ENCODE measurements around the gene DDX10.
"Not testable (repeated sequence)": the region's sequence is repeated elsewhere in the genome, so short reads cannot be mapped to it uniquely, and the experiment has no call there.

Gene DDX10

DNA sequence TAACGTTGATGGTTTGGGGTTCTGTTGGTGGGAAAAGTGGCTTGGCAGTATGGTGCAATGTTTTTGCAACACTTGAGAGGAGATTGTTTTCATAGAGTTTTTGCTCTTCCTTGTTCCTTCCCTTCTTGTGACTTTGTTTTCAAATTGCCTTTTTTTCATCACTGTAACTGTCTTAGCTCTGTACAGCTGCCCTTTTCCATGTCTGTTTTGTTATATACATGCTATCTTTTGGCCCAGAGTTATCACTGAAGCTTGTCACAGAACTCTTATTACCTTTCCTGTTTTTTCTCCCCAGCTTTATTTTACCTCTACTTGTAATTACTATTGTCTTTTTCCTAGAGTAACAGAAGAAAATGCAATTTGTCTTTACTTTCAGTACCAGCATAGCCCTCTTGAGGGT, 154.1 kb downstream of the DDX10 start:
- TF ChIP-seq GABPA (IDR thresholded peaks at IDR 0.05; ENCODE audit: low read depth) (no peak), SPI1 (IDR thresholded peaks at IDR 0.05; ENCODE audit: borderline replicate concordance, low read depth) (no peak)
- H3K4me3 ChIP-seq (replicated peaks; ENCODE audit: insufficient read depth, low read length), result no peak overlapping the region
- H3K27ac ChIP-seq (replicated peaks), result peak overlapping the region; percentile 55
- peak; percentile 17 to 41 for DNase-seq (ENCODE audit: low read depth in 1 of 2, low spot score in 1 of 2)
- H3K27me3 ChIP-seq (ENCODE audit: insufficient read depth, poor library complexity, severe bottlenecking), result no peaks in the 10 kb centered on the region

DNA sequence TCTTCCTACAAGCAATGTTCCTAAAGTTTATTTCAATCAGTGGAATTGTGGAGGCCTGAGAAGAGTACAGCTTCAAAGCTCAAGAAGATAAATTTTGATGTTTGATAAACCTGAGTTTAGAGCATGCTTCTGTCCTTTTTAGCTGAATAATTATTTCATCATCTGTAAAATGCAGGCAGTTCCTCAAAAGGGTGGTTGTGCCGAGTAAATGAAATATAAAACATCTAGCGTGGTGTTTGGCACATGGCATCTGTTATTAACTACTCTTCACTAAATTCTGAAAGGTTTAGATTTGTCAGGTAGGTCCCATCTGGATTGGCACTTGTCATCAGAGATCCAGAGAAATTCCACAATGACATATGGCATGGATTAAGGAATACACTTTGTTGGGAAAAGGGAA, 155.1 kb downstream of the DDX10 start:
- peak; percentile 95 for TF ChIP-seq SPI1 (IDR thresholded peaks at IDR 0.05; ENCODE audit: borderline replicate concordance, low read depth)
- TF ChIP-seq, protein P1, sequence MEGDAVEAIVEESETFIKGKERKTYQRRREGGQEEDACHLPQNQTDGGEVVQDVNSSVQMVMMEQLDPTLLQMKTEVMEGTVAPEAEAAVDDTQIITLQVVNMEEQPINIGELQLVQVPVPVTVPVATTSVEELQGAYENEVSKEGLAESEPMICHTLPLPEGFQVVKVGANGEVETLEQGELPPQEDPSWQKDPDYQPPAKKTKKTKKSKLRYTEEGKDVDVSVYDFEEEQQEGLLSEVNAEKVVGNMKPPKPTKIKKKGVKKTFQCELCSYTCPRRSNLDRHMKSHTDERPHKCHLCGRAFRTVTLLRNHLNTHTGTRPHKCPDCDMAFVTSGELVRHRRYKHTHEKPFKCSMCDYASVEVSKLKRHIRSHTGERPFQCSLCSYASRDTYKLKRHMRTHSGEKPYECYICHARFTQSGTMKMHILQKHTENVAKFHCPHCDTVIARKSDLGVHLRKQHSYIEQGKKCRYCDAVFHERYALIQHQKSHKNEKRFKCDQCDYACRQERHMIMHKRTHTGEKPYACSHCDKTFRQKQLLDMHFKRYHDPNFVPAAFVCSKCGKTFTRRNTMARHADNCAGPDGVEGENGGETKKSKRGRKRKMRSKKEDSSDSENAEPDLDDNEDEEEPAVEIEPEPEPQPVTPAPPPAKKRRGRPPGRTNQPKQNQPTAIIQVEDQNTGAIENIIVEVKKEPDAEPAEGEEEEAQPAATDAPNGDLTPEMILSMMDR (IDR thresholded peaks at IDR 0.05; ENCODE audit: insufficient read depth, low read length), result no peak

DNA sequence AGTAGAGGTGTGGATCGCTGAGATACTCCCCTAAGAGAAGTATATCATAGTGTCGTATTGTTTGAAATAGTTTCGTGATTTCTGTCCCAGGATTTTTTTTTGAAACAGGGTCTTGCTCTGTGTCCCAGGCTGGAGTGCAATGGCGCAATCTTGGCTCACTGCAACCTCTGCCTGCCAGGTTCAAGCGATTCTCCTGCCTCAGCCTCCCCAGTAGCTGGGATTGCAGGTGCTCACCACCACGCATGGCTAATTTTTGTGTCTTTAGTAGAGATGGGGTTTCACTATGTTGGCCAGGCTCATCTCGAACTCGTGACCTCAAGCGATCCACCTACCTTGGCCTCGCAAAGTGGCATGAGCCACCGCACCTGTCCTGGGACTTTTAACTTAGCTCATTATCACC, 159.1 kb downstream of the DDX10 start:
- H3K27me3 ChIP-seq (ENCODE audit: insufficient read depth, poor library complexity, severe bottlenecking); DNase-seq (ENCODE audit: low read depth in 1 of 2, low spot score in 1 of 2); H3K4me3 ChIP-seq (replicated peaks; ENCODE audit: insufficient read depth, low read length); H3K27ac ChIP-seq (replicated peaks): not testable (repeated sequence)

More for the DNA sequence above, 155.1 kb downstream of the DDX10 start:
- H3K27ac ChIP-seq (replicated peaks), result peak overlapping the region; percentile 55
- no peak overlapping the region for H3K4me3 ChIP-seq (replicated peaks; ENCODE audit: insufficient read depth, low read length)
- peak in 1 of 2 experiments; percentile 14 for DNase-seq (ENCODE audit: low read depth in 1 of 2, low spot score in 1 of 2)
- H3K27me3 ChIP-seq (ENCODE audit: insufficient read depth, poor library complexity, severe bottlenecking), result no peaks in the 10 kb centered on the region

DNA sequence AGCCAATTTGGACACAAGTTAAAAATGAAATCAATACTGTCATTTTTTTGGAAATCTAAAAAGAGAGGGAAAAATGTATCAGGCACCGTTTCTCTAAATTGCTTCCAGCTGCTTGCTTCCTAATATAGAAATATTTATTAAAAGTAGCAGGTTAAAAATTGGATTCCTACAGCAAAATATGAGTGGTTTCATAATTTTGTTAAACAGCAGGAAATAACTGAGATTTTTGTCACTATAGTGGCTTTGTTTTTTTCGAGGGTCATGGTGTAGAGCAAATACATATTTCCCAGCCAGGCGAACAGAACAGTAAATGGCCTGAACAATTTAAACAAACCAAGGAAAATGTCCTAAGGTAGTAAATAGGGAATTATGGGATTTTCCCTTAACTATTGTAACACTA, 159.7 kb downstream of the DDX10 start:
- Histone ChIP-seq H3K4me3 (replicated peaks; ENCODE audit: insufficient read depth, low read length) (no peak overlapping the region), H3K27me3 (ENCODE audit: insufficient read depth, poor library complexity, severe bottlenecking) (no peaks in the 10 kb centered on the region), H3K27ac (replicated peaks) (no peak overlapping the region)
- TF ChIP-seq GABPA (IDR thresholded peaks at IDR 0.05; ENCODE audit: low read depth) (no peak), SPI1 (IDR thresholded peaks at IDR 0.05; ENCODE audit: borderline replicate concordance, low read depth) (no peak), POLR2AphosphoS5 (IDR thresholded peaks at IDR 0.05; ENCODE audit: low read depth) (no peak)
- TF ChIP-seq, protein P2, sequence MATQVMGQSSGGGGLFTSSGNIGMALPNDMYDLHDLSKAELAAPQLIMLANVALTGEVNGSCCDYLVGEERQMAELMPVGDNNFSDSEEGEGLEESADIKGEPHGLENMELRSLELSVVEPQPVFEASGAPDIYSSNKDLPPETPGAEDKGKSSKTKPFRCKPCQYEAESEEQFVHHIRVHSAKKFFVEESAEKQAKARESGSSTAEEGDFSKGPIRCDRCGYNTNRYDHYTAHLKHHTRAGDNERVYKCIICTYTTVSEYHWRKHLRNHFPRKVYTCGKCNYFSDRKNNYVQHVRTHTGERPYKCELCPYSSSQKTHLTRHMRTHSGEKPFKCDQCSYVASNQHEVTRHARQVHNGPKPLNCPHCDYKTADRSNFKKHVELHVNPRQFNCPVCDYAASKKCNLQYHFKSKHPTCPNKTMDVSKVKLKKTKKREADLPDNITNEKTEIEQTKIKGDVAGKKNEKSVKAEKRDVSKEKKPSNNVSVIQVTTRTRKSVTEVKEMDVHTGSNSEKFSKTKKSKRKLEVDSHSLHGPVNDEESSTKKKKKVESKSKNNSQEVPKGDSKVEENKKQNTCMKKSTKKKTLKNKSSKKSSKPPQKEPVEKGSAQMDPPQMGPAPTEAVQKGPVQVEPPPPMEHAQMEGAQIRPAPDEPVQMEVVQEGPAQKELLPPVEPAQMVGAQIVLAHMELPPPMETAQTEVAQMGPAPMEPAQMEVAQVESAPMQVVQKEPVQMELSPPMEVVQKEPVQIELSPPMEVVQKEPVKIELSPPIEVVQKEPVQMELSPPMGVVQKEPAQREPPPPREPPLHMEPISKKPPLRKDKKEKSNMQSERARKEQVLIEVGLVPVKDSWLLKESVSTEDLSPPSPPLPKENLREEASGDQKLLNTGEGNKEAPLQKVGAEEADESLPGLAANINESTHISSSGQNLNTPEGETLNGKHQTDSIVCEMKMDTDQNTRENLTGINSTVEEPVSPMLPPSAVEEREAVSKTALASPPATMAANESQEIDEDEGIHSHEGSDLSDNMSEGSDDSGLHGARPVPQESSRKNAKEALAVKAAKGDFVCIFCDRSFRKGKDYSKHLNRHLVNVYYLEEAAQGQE (IDR thresholded peaks at IDR 0.05; ENCODE audit: insufficient replicate concordance, low read depth), result no peak
- TF ChIP-seq, protein P1 (IDR thresholded peaks at IDR 0.05; ENCODE audit: insufficient read depth, low read length), result no peak
- DNase-seq (ENCODE audit: low read depth in 1 of 2, low spot score in 1 of 2), result no peak

DNA sequence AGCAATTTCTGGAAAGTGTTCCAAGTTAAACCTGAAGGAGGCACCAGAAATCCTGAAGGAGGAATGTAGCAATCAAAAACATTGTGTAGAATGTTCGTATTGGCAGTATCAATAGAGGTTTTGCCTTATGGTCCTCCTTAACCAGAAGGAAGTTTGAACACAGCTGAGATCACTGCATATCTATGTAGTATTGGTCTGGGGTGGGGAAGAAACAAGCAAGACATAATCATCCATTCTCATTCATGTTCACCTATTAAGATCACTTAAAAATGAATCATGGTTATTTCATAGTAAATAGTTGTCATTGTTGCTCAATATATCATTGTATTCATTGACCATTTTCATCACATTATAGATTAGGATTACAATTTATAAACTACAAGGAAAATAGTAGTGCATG, 160.5 kb downstream of the DDX10 start:
- Histone ChIP-seq H3K27ac (replicated peaks) (no peak overlapping the region), H3K27me3 (ENCODE audit: insufficient read depth, poor library complexity, severe bottlenecking) (no peaks in the 10 kb centered on the region), H3K4me3 (replicated peaks; ENCODE audit: insufficient read depth, low read length) (no peak overlapping the region)
- DNase-seq (ENCODE audit: low read depth in 1 of 2, low spot score in 1 of 2), result no peak
- TF ChIP-seq POLR2AphosphoS5 (IDR thresholded peaks at IDR 0.05; ENCODE audit: low read depth), result no peak
- TF ChIP-seq, protein P1 (IDR thresholded peaks at IDR 0.05; ENCODE audit: insufficient read depth, low read length), result no peak
- TF ChIP-seq, protein P2 (IDR thresholded peaks at IDR 0.05; ENCODE audit: insufficient replicate concordance, low read depth), result no peak
- TF ChIP-seq SPI1 (IDR thresholded peaks at IDR 0.05; ENCODE audit: borderline replicate concordance, low read depth), result no peak
- TF ChIP-seq GABPA (IDR thresholded peaks at IDR 0.05; ENCODE audit: low read depth), result no peak

Data from HL-60 (cell line).